NCI-H1694 (cell line): Measurements from ENCODE around the gene HSP90AA1.
"Not testable (repeated sequence)": the region's sequence is repeated elsewhere in the genome, so short reads cannot be mapped to it uniquely, and the experiment has no call there.

Experiments
- DNase-seq: peaks from one replicate; lab custom pipeline; 2025; lab: John Stamatoyannopoulos, UW

HSP90AA1 gene

GRCh38 chr14:102066041-102066451 lies 20.8 kb downstream of the HSP90AA1 start:
- no peak for DNase-seq

DNA sequence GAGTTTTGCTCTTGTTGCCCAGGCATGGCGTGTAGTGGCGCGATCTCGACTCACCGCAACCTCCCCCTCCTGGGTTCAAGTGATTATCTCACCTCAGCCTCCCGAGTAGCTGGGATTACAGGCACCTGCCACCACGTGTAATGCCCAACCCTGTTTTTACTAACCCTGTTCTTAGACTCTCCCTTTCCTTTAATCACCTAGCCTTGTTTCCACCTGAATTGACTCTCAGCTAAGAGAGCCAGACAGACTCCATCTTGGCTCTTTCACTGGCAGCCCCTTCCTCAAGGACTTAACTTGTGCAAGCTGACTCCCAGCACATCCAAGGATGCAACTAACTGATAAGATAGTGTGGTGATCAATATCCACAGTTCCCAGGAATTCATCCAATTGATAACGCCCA lies 22.3 kb downstream of the HSP90AA1 start:
- DNase-seq = not testable (repeated sequence)

GRCh38 chr14:102063808-102064429 lies 22.9 kb downstream of the HSP90AA1 start:
- DNase-seq = no peak

- DNase-seq = peak; percentile 99
Measured at GRCh38 chr14:102063109-102063807, 23.6 kb downstream of the HSP90AA1 start.

- DNase-seq = no peak
Measured at GRCh38 chr14:102058961-102059360, 27.9 kb downstream of the HSP90AA1 start.

DNA sequence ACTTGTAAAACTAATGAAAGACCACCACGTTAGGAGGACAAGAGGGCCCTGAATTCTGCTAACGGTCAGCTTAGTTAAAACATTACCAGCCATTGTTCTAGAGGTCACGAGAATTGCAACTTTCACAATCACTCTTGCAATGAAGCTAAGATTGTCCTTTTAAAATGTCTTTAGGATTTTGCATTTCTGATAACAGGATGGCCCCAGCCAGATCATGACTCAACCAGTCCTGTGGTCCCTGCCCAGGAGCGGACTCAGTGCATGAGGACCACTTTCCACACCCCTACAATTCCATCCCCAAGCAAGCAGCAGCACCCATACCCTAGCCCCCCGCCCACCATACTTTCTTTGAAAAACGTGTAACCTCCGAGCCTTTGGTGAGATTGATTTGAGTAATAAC lies 28.7 kb downstream of the HSP90AA1 start:
- no peak for DNase-seq

GRCh38 chr14:102057480-102058114 lies 29.2 kb downstream of the HSP90AA1 start:
- DNase-seq = no peak

DNA sequence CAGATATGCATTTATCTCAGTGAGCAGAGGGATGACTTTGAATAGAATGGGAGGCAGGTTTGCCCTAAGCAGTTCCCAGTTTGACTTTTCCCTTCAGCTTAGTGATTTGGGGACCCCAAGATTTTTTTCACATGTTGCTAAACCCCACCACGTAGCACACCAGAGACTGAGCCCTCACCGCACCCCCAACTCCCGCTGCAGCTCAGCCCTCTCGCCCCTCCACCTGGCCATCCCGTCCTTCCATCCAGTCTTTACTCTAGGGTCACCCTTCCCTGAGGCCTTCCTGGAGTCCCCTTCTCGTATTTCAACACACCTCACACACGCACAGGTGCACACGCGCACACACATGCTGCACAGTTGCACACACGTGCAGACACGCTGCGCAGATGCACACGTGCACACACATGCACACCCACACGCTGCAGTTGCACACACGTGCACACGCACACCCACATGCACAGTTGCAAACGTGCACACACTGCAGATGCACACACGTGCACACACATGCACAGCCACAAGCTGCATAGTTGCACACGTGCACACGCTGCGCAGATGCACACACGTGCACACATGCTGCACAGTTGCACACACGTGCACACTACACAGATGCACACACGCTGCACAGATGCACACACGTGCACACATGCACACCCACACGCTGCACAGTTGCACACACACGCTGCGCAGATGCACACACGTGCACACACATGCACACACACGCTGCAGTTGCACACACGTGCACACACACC lies 30.0 kb downstream of the HSP90AA1 start:
- no peak for DNase-seq

- no peak for DNase-seq
Measured at GRCh38 chr14:102055181-102055901, 31.5 kb downstream of the HSP90AA1 start.

DNA sequence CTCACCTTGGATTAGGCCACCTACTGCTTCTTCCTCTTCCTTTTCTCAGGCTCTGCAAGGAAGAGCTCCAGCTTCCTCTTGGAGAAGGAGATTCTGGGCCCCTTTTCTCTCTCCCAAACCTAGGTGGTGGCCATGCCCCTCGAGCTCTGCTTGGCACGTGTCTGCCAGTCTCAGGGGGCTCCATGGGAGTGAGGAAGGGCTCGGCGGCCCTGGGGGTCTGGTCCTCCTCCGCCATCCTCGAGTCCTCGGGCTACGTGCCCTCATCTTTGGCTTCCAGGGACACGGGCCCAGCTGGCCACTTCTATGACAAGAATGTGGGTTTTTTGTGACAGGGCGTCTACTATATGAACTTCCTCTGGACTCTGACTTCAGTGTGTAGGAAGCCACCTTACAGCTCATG lies 34.3 kb downstream of the HSP90AA1 start:
- no peak for DNase-seq

- no peak for DNase-seq
Measured at GRCh38 chr14:102050625-102051024, 36.2 kb downstream of the HSP90AA1 start.

- DNase-seq = no peak
Measured at GRCh38 chr14:102050026-102050405, 36.8 kb downstream of the HSP90AA1 start.

DNA sequence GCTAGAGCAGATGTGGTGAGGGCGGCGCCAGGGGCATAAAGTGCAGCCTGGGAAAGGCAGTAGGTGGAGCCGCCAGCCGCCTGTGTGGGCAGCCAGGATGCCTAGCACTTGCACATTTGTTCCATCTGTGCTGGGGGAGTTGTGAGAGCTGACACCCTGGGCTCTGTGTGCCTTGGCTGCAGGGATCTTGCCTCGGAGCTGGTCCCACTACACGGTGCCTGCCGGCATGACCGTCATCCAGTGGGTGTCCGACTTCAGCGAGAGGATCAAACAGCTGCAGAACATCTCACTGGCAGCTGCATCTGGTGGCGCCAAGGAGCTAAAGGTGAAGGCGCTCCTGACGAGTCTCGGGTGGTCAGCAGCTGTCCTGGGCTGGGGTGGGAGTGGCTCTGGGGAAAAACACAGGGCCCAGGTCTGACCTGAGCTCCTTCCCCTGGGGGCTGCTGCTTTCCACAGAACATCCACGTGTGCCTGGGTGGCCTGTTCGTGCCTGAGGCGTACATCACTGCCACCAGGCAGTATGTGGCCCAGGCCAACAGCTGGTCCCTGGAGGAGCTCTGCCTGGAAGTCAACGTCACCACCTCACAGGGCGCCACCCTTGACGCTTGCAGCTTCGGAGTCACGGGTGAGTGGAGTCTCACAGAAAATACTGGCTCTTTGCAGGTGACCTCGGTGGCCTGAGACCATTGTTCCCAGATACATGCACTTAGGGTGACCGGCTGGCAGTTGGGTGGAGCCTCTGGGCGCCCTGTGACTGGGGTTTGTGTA lies 37.4 kb downstream of the HSP90AA1 start:
- DNase-seq = peak; percentile 8

- DNase-seq = no peak
Measured at GRCh38 chr14:102047808-102048540, 38.9 kb downstream of the HSP90AA1 start.

DNA sequence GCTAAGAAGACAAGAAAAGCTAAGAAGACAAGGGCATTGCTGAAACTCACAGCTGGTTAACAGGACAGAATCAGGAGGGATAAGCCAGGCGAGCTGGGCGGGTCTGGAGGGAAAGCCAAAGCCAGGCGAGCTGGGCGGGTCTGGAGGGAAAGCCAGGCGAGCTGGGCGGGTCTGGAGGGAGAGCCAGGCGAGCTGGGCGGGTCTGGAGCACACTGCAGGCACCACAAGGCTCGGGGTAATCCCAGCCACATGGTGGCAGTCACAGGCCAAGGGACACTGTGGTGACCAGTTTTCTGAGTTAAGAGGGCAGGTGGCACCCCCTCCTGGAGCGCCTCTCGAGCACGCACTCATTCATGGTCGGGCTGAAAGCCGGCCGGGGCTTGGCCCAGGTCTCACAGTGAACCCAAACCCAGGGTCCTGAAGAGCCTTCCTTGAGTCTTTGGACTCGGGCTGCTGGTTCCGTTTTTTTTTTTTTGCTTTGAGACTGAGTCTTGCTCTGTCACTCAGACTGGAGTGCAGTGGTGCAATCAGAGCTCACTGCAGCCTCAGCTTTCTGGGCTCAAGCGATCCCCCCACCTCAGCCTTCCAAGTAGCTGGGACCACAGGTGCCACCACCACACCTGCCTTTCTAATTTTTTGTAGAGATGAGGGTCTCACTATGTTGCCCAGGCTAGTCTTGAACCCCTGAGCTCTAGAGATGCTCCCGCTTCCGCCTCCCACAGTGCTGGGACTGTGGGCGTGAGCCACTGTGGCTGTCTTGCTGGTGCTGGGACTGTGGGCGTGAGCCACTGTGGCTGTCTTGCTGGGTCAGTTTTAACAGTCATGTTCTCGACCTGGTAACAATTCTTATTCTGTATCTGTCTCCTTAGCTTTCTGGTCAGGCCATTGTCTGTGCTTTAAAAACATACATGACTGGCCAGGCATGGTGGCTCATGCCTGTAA lies 40.2 kb downstream of the HSP90AA1 start:
- DNase-seq = peak; percentile 32

DNA sequence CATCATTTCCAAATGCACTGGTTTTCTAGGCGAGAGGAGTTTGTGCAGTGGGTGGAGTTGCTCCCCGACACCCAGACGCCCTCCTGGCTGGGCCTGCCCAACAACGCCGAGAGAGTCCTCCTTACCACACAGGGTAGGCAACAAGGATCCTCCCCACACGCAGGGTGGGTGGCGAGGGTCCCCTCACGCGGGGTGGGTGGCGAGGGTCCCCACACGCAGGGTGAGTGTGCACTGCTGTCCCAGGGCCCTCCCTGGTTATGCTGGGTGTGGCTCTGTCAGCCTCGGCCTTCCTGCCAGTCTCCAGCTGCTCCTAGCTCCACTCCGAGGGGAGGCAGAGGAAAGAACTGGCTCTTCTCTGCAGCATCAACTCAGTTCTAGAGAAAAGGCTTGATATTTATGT lies 42.3 kb downstream of the HSP90AA1 start:
- no peak for DNase-seq

- DNase-seq = no peak
Measured at GRCh38 chr14:102043251-102044025, 43.4 kb downstream of the HSP90AA1 start.

- DNase-seq = no peak
Measured at GRCh38 chr14:102042699-102043098, 44.1 kb downstream of the HSP90AA1 start.

DNA sequence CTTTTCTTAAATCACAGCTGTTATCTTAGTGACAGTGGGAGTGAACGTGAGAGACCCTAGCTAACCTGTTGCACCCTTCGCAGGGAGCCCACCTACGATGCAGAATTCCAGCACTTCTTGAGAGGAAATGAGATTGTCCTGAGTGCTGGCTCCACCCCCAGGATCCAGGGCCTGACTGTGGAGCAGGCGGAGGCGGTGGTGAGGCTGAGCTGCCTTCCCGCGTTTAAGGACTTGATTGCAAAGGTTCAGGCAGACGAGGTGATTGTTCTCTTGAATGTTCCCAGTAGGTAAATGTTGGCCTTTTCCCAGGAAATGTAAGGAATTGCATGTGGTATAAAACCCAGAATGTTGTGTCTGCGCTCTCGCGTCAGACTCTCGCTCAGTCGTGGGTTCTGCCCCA lies 46.7 kb downstream of the HSP90AA1 start:
- no peak for DNase-seq
